Lower leg skin (tissue), 4 donors: ENCODE results near the gene GRHL1. TPM values are rescaled to one million over a fixed set of nuclear protein-coding genes. Genes with fewer than 3 reads are reported as not detected.
A peak's percentile ranks its signal among the peaks of the same experiment; 100 is the strongest.

Source experiments
- DNase-seq, 2 donors: peaks; one replicate each; pipeline ENCODE4 v3.0.0-alpha.2; 2019; ENCODE audit warnings: low spot score in 2 of 2
- H3K4me3 ChIP-seq: fragments of 200-600 bp; sonication (generic); 2 replicates; pipeline ENCODE4 v1.5.1; 2017; ENCODE audit warnings: mild to moderate bottlenecking, low read depth; ENCODE audit not compliant: poor library complexity, severe bottlenecking
- POLR2A ChIP-seq, 2 donors: fragments of 450-650 bp; IDR thresholded peaks; one replicate each; pipeline ENCODE4 v1.6.1; 2016 to 2017; ENCODE audit warnings: antibody characterized with exemption in 2 of 2, mild to moderate bottlenecking in 1 of 2, moderate library complexity in 1 of 2
- WGBS, 2 donors: methylation state at CpG; one replicate each; pipeline ENCODE4 v1.1.5; 2018; 5-methylcytosine and 5-hydroxymethylcytosine counted together
- intact Hi-C: fragments of 100-400 bp; cut with DNase I; formaldehyde crosslinking; loops from one replicate; pipeline ENCODE4 v1.15.0; 2023; ENCODE audit warnings: low total_unique reads
- total RNA-seq, 4 donors: library from RNA; depleted of rRNA; stranded (reverse); fragments of >200 nt; gene quantifications; one replicate each; pipeline ENCODE4 v1.1.0, GENCODE V29; 2016
- TF ChIP-seq, protein P1 (sequence below), 3 donors: fragments of 450-650 bp; IDR thresholded peaks; one replicate each; pipeline ENCODE4 v1.5.1; 2016; ENCODE audit warnings: antibody characterized with exemption in 3 of 3, mild to moderate bottlenecking in 3 of 3, moderate library complexity in 2 of 3

GRHL1 gene
- total RNA-seq, 4 donors from 2014 or later, result 104 to 134 (median 115) TPM

DNA sequence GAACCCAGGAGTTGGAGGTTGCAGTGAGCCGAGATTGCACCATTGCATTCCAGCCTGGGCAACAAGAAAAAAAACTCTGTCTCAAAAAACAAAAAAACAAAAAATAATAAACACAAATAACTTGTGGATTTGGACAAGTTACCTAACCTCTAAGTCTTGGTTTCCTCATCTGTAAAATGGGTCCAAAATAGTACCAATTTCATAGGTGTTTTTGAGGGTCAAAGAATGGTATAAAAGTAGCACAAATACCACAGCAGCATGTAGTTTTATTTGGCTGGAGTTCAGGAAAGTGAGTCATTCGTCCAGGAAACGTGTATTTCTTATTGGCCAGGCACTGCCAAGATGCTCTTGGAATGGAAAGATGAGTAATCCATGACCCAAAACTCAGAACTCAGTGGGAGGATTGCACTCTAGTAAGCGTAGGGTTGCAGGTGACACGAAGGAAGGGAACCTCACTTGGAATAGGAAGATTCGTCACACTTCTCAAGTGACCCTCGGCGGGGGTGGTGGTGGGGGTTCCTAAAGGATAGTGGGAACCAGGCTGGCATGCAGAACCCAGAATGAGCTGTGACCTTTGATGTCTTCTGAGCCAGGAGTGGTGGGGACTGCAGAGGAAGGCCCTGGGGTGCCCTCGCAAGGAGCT is 24.4 kb downstream of the GRHL1 start:
- intact Hi-C loops, result no loop called here
- H3K4me3 ChIP-seq, result no peak overlapping the region
- no peak for DNase-seq
- no peak for TF ChIP-seq POLR2A (IDR thresholded peaks at IDR 0.05)
- TF ChIP-seq, protein P1, sequence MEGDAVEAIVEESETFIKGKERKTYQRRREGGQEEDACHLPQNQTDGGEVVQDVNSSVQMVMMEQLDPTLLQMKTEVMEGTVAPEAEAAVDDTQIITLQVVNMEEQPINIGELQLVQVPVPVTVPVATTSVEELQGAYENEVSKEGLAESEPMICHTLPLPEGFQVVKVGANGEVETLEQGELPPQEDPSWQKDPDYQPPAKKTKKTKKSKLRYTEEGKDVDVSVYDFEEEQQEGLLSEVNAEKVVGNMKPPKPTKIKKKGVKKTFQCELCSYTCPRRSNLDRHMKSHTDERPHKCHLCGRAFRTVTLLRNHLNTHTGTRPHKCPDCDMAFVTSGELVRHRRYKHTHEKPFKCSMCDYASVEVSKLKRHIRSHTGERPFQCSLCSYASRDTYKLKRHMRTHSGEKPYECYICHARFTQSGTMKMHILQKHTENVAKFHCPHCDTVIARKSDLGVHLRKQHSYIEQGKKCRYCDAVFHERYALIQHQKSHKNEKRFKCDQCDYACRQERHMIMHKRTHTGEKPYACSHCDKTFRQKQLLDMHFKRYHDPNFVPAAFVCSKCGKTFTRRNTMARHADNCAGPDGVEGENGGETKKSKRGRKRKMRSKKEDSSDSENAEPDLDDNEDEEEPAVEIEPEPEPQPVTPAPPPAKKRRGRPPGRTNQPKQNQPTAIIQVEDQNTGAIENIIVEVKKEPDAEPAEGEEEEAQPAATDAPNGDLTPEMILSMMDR (IDR thresholded peaks at IDR 0.05), result no peak
- WGBS, 2 donors, result 43 to 48% methylated on average over 9 of the region's 9 CpGs

DNA sequence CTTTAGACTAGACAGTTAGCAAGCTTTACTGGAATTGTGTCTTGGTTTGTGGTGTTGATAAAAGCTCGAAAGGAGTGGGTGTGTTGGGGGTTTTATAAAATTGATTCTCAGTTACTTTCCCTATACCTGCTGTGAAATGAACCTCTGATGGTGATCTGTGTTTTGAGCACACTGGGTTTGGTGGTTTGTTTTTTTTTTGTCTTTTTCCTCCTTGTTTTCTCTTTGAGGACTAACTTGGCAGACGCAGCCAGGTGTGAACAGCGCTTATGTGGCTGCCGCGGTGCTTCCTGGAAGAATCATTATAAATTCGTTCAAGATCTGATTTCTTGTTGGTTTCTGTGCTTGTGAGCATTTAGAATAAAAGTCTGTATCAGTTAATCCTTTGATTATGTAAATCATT is 28.5 kb downstream of the GRHL1 start:
- no peak overlapping the region for H3K4me3 ChIP-seq
- no peak for TF ChIP-seq POLR2A (IDR thresholded peaks at IDR 0.05)
- TF ChIP-seq, protein P1 (IDR thresholded peaks at IDR 0.05), result no peak
- no peak for DNase-seq
- intact Hi-C loops, result loop anchor here (5.0 kb wide), 1 partner anchor 62 kb away; the partner anchor contains the start of gene KLF11
- 79% methylated on average over 6 of the region's 6 CpGs for WGBS, 2 donors

DNA sequence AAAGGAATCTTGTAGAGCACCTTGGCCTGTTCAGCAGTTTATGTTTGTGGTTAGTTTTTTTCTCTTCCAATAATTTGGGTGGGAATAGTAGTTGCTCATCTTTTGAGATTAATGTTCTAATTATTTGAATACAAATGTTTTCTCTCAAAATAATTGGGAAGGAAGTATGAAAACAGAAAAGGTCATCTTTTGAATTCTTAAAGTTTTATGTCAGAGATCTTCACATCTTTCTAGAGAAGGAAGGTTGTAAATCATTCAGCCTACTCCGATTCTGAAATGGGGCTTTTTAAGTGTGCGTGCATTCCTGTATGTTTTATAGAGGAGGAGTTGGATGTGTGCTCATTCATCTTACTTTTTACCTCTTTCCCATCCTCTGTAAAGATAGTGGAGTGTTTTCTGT is 29.0 kb downstream of the GRHL1 start:
- H3K4me3 ChIP-seq, result no peak overlapping the region
- WGBS, 2 donors, result 77 to 87% methylated on average over 2 of the region's 2 CpGs
- TF ChIP-seq, protein P1 (IDR thresholded peaks at IDR 0.05), result no peak
- TF ChIP-seq POLR2A (IDR thresholded peaks at IDR 0.05), result no peak
- DNase-seq, result no peak
- intact Hi-C loops, result loop anchor here (5.0 kb wide), 1 partner anchor 62 kb away; the partner anchor contains the start of gene KLF11

DNA sequence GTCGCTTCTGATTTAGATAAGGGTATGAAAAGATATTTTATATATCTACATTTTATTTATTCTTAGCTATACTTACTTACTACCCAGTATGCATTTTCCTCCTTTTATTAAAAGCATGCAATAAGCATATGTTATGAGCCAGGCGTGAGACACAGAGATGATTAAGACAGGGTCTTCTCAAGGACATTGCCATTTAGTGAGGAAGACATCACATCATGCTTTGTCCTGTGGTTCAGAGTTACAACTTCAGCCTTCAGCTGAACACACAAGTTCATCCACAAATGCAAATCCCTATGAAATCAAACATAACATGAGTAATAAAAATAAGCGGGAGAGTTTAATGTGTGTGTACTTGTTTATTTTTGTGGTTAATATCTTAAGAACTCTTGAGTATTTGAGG is 30.2 kb downstream of the GRHL1 start:
- 80 to 90% methylated on average over 3 of the region's 3 CpGs for WGBS, 2 donors

DNA sequence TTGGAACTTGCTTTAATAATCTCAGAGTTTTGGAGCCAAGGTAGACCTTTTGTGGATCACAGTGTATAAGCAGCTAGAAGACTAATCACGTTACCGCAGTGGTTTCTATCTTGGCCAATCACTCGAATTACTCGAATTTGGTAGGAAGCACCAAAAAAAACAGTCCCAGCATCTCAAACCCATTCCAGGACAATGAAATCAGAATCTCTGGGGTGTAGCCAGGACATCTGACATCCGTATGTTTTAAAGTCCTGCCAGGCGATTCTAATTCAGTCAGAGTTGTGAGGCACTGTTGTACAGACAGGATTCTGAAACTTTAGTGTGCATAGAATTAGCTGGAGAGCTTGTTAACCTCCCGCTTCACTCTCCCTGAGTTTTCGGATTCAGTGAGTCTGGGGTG is 30.8 kb downstream of the GRHL1 start:
- intact Hi-C loops, result loop anchor here (5.0 kb wide), 1 partner anchor 60 kb away; the partner anchor contains the start of gene KLF11
- no peak for TF ChIP-seq POLR2A (IDR thresholded peaks at IDR 0.05)
- TF ChIP-seq, protein P1 (IDR thresholded peaks at IDR 0.05), result no peak
- 52 to 61% methylated on average over 8 of the region's 8 CpGs for WGBS, 2 donors
- peak in 1 of 2 donors; percentile 72 for DNase-seq
- no peak overlapping the region for H3K4me3 ChIP-seq

More for the DNA sequence above, 30.2 kb downstream of the GRHL1 start:
- H3K4me3 ChIP-seq, result no peak overlapping the region
- no peak for DNase-seq
- intact Hi-C loops, result loop anchor here (5.0 kb wide), 1 partner anchor 61 kb away; the partner anchor contains the start of gene KLF11
- no peak for TF ChIP-seq POLR2A (IDR thresholded peaks at IDR 0.05)
- TF ChIP-seq, protein P1 (IDR thresholded peaks at IDR 0.05), result no peak
